SH-SY5Y (cell line): ENCODE results near the gene LNPK.

Source experiments
- GATA2 ChIP-seq: IDR thresholded peaks from 2 replicates; pipeline ENCODE4 v1.6.1; 2011; ENCODE audit warnings: mild to moderate bottlenecking, low read depth, low read length
- GATA3 ChIP-seq: IDR thresholded peaks from 2 replicates; pipeline ENCODE4 v1.6.1; 2011; ENCODE audit warnings: low read depth, mild to moderate bottlenecking, low read length, moderate library complexity

- TF ChIP-seq GATA2 (no peak), GATA3 (no peak)
Observed at GRCh38 chr2:176001281-176001915, 669 bp downstream of the LNPK start.
